Activated CD4-positive, alpha-beta memory T cell treated with anti-CD3 and anti-CD28 coated beads for 36 hours (primary cell): ENCODE data around the gene MEGF11. TPM values are rescaled to one million over a fixed set of nuclear protein-coding genes. Genes with fewer than 3 reads are reported as not detected.

Experiments
- CTCF ChIA-PET: fragments of 350-600 bp; sonication (Branson Sonifier 250); formaldehyde crosslinking; loops from one replicate; lab custom pipeline; 2021; ENCODE audit warnings: antibody characterized with exemption, inconsistent platforms; lab: Charles Lee
- POLR2A ChIA-PET: fragments of 350-600 bp; sonication (Branson Sonifier 250); formaldehyde crosslinking; loops from one replicate; lab custom pipeline; 2021; ENCODE audit warnings: antibody characterized with exemption; lab: Charles Lee
- DNase-seq: peaks from one replicate; pipeline ENCODE4 v3.0.0-alpha.2; 2020
- H3K27ac Mint-ChIP-seq: one replicate; pipeline ENCODE4 v1.8.0; 2021; ENCODE audit warnings: mixed read lengths
- H3K27me3 Mint-ChIP-seq: one replicate; pipeline ENCODE4 v1.8.0; 2021; ENCODE audit warnings: mixed read lengths
- H3K36me3 Mint-ChIP-seq: one replicate; pipeline ENCODE4 v1.8.0; 2021; ENCODE audit warnings: mixed read lengths
- H3K4me1 Mint-ChIP-seq: one replicate; pipeline ENCODE4 v1.8.0; 2021; ENCODE audit warnings: low read depth, mixed read lengths
- H3K4me3 Mint-ChIP-seq: one replicate; pipeline ENCODE4 v1.8.0; 2021; ENCODE audit warnings: mild to moderate bottlenecking, mixed read lengths
- H3K9me3 Mint-ChIP-seq: one replicate; pipeline ENCODE4 v1.8.0; 2021; ENCODE audit warnings: mixed read lengths
- intact Hi-C: fragments of 100-400 bp; cut with micrococcal nuclease; formaldehyde crosslinking; loops from one replicate; pipeline ENCODE4 v1.15.1; 2023
- total RNA-seq, 2 experiments: library from RNA; stranded (reverse); gene quantifications; one replicate each; pipeline ENCODE4 v1.2.3, GENCODE V29; 2021

Gene MEGF11
- total RNA-seq, 2 experiments from 2014 or later: not detected

DNA sequence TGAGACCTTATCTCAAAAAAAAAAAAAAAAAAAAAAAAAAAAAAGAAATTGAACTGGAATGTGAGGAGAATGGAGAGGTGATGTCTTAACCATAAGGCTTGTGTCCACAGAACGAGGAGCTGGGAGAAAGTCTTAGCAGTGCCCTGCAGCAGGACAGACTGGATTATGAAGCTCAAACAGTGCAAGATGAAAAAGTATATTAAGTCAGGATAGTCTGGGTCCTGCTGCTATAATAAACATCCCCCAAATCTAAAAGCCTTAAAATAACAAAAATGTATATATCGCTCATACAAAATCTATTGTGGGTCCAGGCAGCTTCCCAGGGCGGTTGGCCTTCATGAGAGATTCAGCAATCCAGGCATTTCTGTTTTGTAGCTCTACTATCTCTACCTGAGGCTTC is 208.7 kb downstream of the MEGF11 start:
- no peaks in the 10 kb centered on the region for H3K36me3 Mint-ChIP-seq
- DNase-seq: no peak
- ChIA-PET CTCF (no interaction called here), POLR2A (no interaction called here)
- H3K4me1 Mint-ChIP-seq: no peaks in the 10 kb centered on the region
- no peaks in the 10 kb centered on the region for H3K9me3 Mint-ChIP-seq
- no peak overlapping the region for H3K4me3 Mint-ChIP-seq
- intact Hi-C loops: no loop called here
- H3K27me3 Mint-ChIP-seq: peaks cover 7% of the 10 kb centered on the region
- H3K27ac Mint-ChIP-seq: no peak overlapping the region

GRCh38 chr15:66043264-66043663 is 210.3 kb downstream of the MEGF11 start:
- Mint-ChIP-seq H3K4me1 (no peaks in the 10 kb centered on the region), H3K27ac (no peak overlapping the region), H3K36me3 (no peaks in the 10 kb centered on the region), H3K9me3 (no peaks in the 10 kb centered on the region), H3K4me3 (no peak overlapping the region), H3K27me3 (peaks cover 17% of the 10 kb centered on the region)
- CTCF ChIA-PET: no interaction called here
- intact Hi-C loops: no loop called here
- DNase-seq: no peak
- POLR2A ChIA-PET: no interaction called here

DNA sequence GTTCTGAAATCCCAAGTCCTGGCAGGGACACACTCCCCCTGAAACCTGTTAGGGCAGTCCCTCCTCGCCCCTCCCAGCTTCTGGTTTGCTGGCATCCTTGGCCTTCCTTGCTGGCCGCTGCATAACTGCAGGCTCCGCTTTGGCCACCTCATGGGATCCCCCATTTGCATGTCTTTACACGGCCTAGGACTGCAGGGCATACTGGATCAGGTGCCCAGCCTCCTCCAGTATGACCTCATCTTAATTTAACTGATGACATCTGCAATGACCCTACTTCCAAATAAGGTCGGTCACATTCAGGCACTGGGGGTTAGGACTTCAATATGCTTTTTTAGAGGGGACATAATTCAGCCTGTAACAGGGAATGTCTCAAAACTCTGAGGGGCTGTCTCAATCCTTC is 210.9 kb downstream of the MEGF11 start:
- H3K36me3 Mint-ChIP-seq: no peaks in the 10 kb centered on the region
- no peak overlapping the region for H3K27ac Mint-ChIP-seq
- no peak for DNase-seq
- intact Hi-C loops: no loop called here
- no peak overlapping the region for H3K4me3 Mint-ChIP-seq
- CTCF ChIA-PET: no interaction called here
- POLR2A ChIA-PET: no interaction called here
- H3K4me1 Mint-ChIP-seq: no peaks in the 10 kb centered on the region
- H3K27me3 Mint-ChIP-seq: peaks cover 17% of the 10 kb centered on the region
- H3K9me3 Mint-ChIP-seq: no peaks in the 10 kb centered on the region

GRCh38 chr15:66041276-66041675 is 212.3 kb downstream of the MEGF11 start:
- H3K27ac Mint-ChIP-seq: no peak overlapping the region
- H3K27me3 Mint-ChIP-seq: peaks cover 21% of the 10 kb centered on the region
- no peaks in the 10 kb centered on the region for H3K4me1 Mint-ChIP-seq
- H3K9me3 Mint-ChIP-seq: no peaks in the 10 kb centered on the region
- POLR2A ChIA-PET: no interaction called here
- CTCF ChIA-PET: no interaction called here
- no peak overlapping the region for H3K4me3 Mint-ChIP-seq
- H3K36me3 Mint-ChIP-seq: no peaks in the 10 kb centered on the region
- intact Hi-C loops: no loop called here
- no peak for DNase-seq

DNA sequence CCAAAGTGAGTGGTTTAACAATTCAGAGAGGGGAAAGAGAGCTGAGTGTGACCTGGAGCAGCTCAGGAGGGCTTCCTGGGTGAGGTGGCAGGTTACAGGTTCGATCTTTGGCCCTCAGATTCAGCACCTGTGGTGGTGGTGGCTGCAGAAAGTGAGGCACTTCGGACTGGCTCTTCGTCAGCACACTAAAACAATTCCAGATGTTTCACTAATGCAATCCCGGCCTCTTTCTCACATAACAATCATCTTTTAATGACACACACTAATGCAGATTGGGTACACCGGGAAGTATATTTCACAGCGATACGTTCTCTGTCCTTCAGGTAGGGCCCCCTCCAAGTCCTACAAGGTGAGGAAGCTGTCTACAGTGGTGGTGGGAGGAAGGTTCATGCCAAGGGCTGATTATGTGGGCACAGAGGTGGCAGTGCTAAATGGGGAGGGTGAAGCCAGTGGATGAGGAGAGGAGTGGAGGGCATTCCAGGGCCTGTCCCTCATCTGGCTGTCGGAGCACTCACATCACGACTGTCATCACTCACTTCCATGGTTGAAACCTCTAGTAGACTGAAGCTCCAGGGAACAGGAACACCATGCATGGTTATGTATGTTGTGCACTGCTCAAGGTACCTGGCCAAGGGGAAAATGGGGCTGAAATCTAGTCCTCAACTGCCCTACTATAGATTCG is 213.2 kb downstream of the MEGF11 start:
- ChIA-PET CTCF (no interaction called here), POLR2A (no interaction called here)
- Mint-ChIP-seq H3K4me3 (no peak overlapping the region), H3K4me1 (no peaks in the 10 kb centered on the region), H3K9me3 (no peaks in the 10 kb centered on the region), H3K27ac (no peak overlapping the region), H3K27me3 (peaks cover 22% of the 10 kb centered on the region), H3K36me3 (no peaks in the 10 kb centered on the region)
- intact Hi-C loops: no loop called here
- DNase-seq: no peak

- Mint-ChIP-seq H3K36me3 (no peaks in the 10 kb centered on the region), H3K27me3 (peaks cover 26% of the 10 kb centered on the region), H3K4me3 (no peak overlapping the region), H3K27ac (no peak overlapping the region), H3K4me1 (no peaks in the 10 kb centered on the region), H3K9me3 (no peaks in the 10 kb centered on the region)
- CTCF ChIA-PET: no interaction called here
- no peak for DNase-seq
- POLR2A ChIA-PET: no interaction called here
- intact Hi-C loops: no loop called here
Observed at GRCh38 chr15:66039117-66039871, 214.3 kb downstream of the MEGF11 start.

GRCh38 chr15:66038387-66039116 is 215.0 kb downstream of the MEGF11 start:
- H3K27ac Mint-ChIP-seq: no peak overlapping the region
- ChIA-PET POLR2A (no interaction called here), CTCF (no interaction called here)

DNA sequence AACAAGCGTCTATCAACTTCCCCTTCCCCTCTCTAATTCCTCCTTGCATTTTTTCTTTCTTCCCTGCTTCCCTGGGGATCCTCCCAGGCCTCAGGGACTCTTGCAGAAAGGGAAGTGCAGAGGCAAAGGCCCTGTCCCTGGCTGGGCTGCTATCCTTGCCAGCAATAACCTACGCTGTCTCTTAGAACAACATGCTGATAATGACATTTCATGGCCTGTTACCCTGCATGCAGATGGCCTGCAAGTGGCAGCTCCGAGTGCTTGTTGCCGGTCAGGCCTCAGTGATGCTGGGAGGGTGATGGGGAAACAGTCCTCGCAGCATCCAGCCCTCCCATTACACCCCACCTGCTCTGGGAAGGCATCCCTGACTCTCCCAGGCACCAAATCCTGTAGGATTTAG is 216.7 kb downstream of the MEGF11 start:
- no peaks in the 10 kb centered on the region for H3K4me1 Mint-ChIP-seq
- DNase-seq: no peak
- peaks cover 21% of the 10 kb centered on the region for H3K27me3 Mint-ChIP-seq
- H3K27ac Mint-ChIP-seq: no peak overlapping the region
- CTCF ChIA-PET: no interaction called here
- H3K36me3 Mint-ChIP-seq: no peaks in the 10 kb centered on the region
- no peak overlapping the region for H3K4me3 Mint-ChIP-seq
- peaks cover 7% of the 10 kb centered on the region for H3K9me3 Mint-ChIP-seq
- POLR2A ChIA-PET: no interaction called here
- intact Hi-C loops: no loop called here

More at GRCh38 chr15:66038387-66039116, 215.0 kb downstream of the MEGF11 start:
- Mint-ChIP-seq H3K36me3 (no peaks in the 10 kb centered on the region), H3K4me1 (no peaks in the 10 kb centered on the region), H3K4me3 (no peak overlapping the region), H3K27me3 (peaks cover 26% of the 10 kb centered on the region), H3K9me3 (no peaks in the 10 kb centered on the region)
- intact Hi-C loops: no loop called here
- DNase-seq: no peak

DNA sequence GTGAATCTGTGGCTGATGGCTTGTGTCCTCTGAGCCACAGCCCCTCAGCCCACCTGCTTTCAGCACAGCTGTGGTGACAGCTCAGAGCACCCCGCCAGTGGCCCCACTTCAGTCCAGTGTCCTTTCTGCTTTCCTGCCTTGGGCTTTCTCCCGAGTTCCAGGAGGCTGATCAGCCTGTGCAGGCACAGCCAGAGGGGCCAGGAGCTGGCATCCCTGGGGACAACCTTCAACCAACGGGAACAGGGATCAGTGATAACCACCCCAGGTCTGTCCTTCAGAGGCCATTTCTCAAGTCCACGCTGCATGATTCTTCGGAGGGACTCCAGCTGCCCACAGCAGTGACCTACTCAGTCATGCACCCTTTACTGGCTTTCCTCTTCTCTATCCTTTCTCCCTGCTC is 217.6 kb downstream of the MEGF11 start:
- no peak overlapping the region for H3K27ac Mint-ChIP-seq
- POLR2A ChIA-PET: no interaction called here
- H3K36me3 Mint-ChIP-seq: no peaks in the 10 kb centered on the region
- H3K27me3 Mint-ChIP-seq: peaks cover 23% of the 10 kb centered on the region
- intact Hi-C loops: no loop called here
- CTCF ChIA-PET: no interaction called here
- DNase-seq: no peak
- no peaks in the 10 kb centered on the region for H3K4me1 Mint-ChIP-seq
- peaks cover 14% of the 10 kb centered on the region for H3K9me3 Mint-ChIP-seq
- no peak overlapping the region for H3K4me3 Mint-ChIP-seq

GRCh38 chr15:66033143-66033542 is 220.4 kb downstream of the MEGF11 start:
- CTCF ChIA-PET: no interaction called here

GRCh38 chr15:66032006-66032405 is 221.5 kb downstream of the MEGF11 start:
- H3K4me3 Mint-ChIP-seq: no peak overlapping the region
- no peaks in the 10 kb centered on the region for H3K36me3 Mint-ChIP-seq
- H3K4me1 Mint-ChIP-seq: no peaks in the 10 kb centered on the region
- CTCF ChIA-PET: no interaction called here
- intact Hi-C loops: no loop called here
- POLR2A ChIA-PET: no interaction called here
- no peak for DNase-seq
- peaks cover 16% of the 10 kb centered on the region for H3K27me3 Mint-ChIP-seq
- no peak overlapping the region for H3K27ac Mint-ChIP-seq
- H3K9me3 Mint-ChIP-seq: peaks cover 14% of the 10 kb centered on the region

More at GRCh38 chr15:66033143-66033542, 220.4 kb downstream of the MEGF11 start:
- intact Hi-C loops: no loop called here
- H3K27ac Mint-ChIP-seq: no peak overlapping the region
- POLR2A ChIA-PET: no interaction called here
- H3K4me3 Mint-ChIP-seq: no peak overlapping the region
- DNase-seq: no peak
- H3K36me3 Mint-ChIP-seq: no peaks in the 10 kb centered on the region
- H3K4me1 Mint-ChIP-seq: no peaks in the 10 kb centered on the region
- peaks cover 16% of the 10 kb centered on the region for H3K27me3 Mint-ChIP-seq
- H3K9me3 Mint-ChIP-seq: peaks cover 14% of the 10 kb centered on the region

DNA sequence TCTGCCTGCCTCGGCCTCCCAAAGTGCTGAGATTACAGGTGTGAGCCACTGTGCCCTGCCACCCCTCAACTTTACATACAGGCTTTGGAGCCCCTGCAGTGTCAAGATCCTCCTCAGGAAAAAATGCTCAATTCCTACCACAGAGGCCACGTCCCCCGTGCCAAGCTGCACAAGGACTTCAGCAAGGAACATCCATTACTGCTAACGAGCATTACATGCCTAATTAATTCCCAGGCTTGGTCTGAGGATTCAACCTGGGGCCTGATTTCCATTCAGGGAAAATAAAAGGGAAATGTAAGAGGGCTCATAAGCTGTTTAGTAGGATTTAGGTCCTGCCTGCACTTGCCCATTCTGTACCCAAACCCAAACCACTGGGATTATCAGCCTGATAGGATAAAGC is 222.9 kb downstream of the MEGF11 start:
- intact Hi-C loops: no loop called here
- POLR2A ChIA-PET: no interaction called here

More for the DNA sequence above, 222.9 kb downstream of the MEGF11 start:
- CTCF ChIA-PET: no interaction called here
- no peak overlapping the region for H3K27ac Mint-ChIP-seq
- H3K36me3 Mint-ChIP-seq: no peaks in the 10 kb centered on the region
- H3K9me3 Mint-ChIP-seq: peaks cover 14% of the 10 kb centered on the region
- H3K4me1 Mint-ChIP-seq: no peaks in the 10 kb centered on the region
- H3K27me3 Mint-ChIP-seq: peaks cover 13% of the 10 kb centered on the region
- DNase-seq: no peak
- H3K4me3 Mint-ChIP-seq: no peak overlapping the region
